Glutamatergic neuron (in vitro differentiated cells): ENCODE results near the gene ATG4C. TPM values are rescaled to one million over a fixed set of nuclear protein-coding genes. Genes with fewer than 3 reads are reported as not detected.

Experiments used
- DNase-seq: peaks from one replicate; pipeline ENCODE4 v3.0.0; 2022
- H3K27ac Mint-ChIP-seq: one replicate; pipeline ENCODE4 v1.8.0; 2020; ENCODE audit warnings: mild to moderate bottlenecking, mixed read lengths, inconsistent platforms; ENCODE audit not compliant: unreplicated experiment
- H3K27me3 Mint-ChIP-seq: one replicate; pipeline ENCODE4 v1.8.0; 2020; ENCODE audit warnings: mild to moderate bottlenecking, moderate library complexity, mixed read lengths, inconsistent platforms; ENCODE audit not compliant: unreplicated experiment
- H3K36me3 Mint-ChIP-seq: one replicate; pipeline ENCODE4 v1.8.0; 2020; ENCODE audit warnings: mild to moderate bottlenecking, mixed read lengths, inconsistent platforms; ENCODE audit not compliant: unreplicated experiment
- H3K4me1 Mint-ChIP-seq: one replicate; pipeline ENCODE4 v1.8.0; 2020; ENCODE audit warnings: mild to moderate bottlenecking, low read depth, mixed read lengths, inconsistent platforms; ENCODE audit not compliant: unreplicated experiment
- H3K4me3 Mint-ChIP-seq: one replicate; pipeline ENCODE4 v1.8.0; 2020; ENCODE audit warnings: mild to moderate bottlenecking, mixed read lengths, inconsistent platforms; ENCODE audit not compliant: unreplicated experiment
- H3K9me3 Mint-ChIP-seq: one replicate; pipeline ENCODE4 v1.8.0; 2020; ENCODE audit warnings: mild to moderate bottlenecking, moderate library complexity, mixed read lengths, inconsistent platforms; ENCODE audit not compliant: unreplicated experiment
- total RNA-seq: library from RNA; stranded (reverse); fragmentation: NEBNext Ultra II Directional; extraction: Animal tissue kit (Norgen Biotek cat#: 25700); gene quantifications from one replicate; pipeline ENCODE4 v1.2.1, GENCODE V29; 2021; ENCODE audit not compliant: unreplicated experiment
- TF ChIP-seq, protein P1 (sequence below): fragments of 200-600 bp; sonication (generic); IDR thresholded peaks from one replicate; pipeline ENCODE4 v1.5.0; 2021; ENCODE audit not compliant: partially characterized antibody, unreplicated experiment

Gene ATG4C
- total RNA-seq, 1 donor from 2014 or later: 8.7 TPM

DNA sequence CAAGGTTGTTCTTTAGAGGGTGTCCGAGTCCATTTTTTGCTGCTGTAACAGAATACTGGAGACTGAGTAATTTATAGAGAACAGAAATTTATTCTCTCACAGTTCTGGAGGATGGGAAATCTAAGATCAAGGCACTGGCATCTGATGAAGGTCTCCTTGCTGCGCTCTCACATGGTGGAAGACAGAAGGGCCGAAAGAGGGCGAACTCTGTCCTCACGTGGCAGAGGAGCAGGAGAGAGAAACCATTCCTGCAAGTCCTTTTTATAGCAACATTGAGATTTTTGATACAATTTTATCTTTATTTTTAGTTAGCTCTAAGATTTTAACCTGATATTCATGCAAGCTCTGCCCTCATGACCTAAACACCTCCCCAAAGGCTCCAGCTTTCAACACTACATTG, 48.3 kb downstream of the ATG4C start:
- no peaks in the 10 kb centered on the region for H3K36me3 Mint-ChIP-seq
- no peaks in the 10 kb centered on the region for H3K27me3 Mint-ChIP-seq
- no peak overlapping the region for H3K27ac Mint-ChIP-seq
- TF ChIP-seq, protein P1, sequence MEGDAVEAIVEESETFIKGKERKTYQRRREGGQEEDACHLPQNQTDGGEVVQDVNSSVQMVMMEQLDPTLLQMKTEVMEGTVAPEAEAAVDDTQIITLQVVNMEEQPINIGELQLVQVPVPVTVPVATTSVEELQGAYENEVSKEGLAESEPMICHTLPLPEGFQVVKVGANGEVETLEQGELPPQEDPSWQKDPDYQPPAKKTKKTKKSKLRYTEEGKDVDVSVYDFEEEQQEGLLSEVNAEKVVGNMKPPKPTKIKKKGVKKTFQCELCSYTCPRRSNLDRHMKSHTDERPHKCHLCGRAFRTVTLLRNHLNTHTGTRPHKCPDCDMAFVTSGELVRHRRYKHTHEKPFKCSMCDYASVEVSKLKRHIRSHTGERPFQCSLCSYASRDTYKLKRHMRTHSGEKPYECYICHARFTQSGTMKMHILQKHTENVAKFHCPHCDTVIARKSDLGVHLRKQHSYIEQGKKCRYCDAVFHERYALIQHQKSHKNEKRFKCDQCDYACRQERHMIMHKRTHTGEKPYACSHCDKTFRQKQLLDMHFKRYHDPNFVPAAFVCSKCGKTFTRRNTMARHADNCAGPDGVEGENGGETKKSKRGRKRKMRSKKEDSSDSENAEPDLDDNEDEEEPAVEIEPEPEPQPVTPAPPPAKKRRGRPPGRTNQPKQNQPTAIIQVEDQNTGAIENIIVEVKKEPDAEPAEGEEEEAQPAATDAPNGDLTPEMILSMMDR: no peak
- DNase-seq: no peak
- H3K4me1 Mint-ChIP-seq: no peaks in the 10 kb centered on the region
- peaks cover 3% of the 10 kb centered on the region for H3K9me3 Mint-ChIP-seq
- H3K4me3 Mint-ChIP-seq: no peak overlapping the region

DNA sequence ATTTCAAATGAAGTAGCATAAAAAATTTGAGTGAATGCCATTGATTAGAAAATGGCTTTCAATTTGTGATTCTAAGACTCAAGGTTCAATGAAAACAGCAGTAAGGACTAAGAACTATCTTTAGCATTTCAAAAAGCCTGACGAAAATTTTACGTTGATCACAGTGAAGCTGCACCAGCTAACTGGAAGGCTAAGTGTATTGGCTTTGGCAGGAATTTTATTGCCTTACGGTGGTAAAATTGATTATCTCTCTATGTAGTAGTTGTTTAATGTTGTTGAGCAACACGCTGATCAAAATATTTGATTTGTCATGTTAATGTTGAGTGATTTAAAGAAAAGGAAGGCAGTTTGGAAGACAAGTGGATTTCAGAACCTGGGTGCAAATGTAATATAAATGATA, 49.6 kb downstream of the ATG4C start:
- TF ChIP-seq, protein P1: no peak
- Mint-ChIP-seq H3K36me3 (no peaks in the 10 kb centered on the region), H3K27me3 (no peaks in the 10 kb centered on the region), H3K4me1 (no peaks in the 10 kb centered on the region), H3K4me3 (no peak overlapping the region), H3K27ac (no peak overlapping the region), H3K9me3 (no peaks in the 10 kb centered on the region)
- DNase-seq: no peak

DNA sequence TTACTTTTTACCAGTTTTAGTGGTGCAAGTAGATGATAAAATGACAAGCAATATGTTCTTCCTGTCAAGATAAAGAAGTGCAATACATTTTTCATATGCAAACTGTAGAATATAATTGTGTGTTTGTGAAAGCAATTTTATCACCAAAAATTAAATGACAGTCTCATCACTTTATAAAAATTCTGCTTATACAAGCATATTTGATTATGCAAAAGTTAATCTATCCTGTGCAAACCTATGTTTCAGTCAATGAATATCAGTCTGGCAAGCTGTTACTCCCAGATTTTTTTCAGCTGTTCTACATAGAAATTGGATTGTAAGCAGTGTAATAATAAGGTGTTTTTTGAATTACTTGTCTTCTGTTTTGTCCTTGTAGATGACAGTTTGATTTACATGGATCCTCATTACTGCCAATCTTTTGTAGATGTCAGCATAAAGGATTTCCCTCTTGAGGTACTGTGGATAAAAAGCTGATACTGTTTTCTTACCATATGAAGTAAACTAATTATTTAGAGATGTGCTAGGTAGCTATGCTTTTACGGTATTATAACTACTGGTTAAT, 50.5 kb downstream of the ATG4C start:
- TF ChIP-seq, protein P1: no peak
- no peak for DNase-seq
- no peaks in the 10 kb centered on the region for H3K27me3 Mint-ChIP-seq
- H3K4me1 Mint-ChIP-seq: no peaks in the 10 kb centered on the region
- no peak overlapping the region for H3K27ac Mint-ChIP-seq
- no peaks in the 10 kb centered on the region for H3K9me3 Mint-ChIP-seq
- H3K36me3 Mint-ChIP-seq: no peaks in the 10 kb centered on the region
- H3K4me3 Mint-ChIP-seq: no peak overlapping the region

DNA sequence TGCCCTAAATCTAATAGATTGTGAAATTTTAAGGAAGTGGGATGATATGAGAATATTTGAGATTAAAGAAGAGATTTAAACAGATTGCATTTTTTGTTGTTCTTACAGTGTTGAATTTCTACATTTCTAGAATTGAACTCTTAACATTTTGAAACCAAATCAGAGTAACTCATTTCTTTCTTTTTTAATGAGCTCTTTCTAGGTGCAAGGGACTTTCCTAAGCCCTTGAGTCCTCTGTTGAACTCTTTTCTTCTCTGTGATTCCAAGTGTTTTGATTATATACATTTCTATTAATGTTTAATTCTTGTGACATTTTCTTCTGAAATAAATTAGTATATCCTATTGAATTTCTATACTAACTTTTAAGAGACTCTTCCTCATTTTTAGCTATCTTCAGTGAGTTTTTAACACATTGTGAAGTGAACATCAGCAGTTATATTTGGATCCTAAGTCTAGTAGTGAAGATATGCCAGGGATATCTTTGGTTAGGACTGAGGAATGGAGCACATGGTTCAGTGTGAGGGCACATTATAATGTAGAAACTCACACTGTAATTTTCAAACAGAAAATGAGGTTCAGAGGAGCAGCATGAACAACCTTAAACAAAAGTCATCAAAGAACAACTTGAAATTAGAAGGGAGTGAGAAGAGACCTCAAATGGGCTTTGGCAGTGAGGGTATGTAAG, 53.1 kb downstream of the ATG4C start:
- H3K27me3 Mint-ChIP-seq: no peaks in the 10 kb centered on the region
- TF ChIP-seq, protein P1: no peak
- no peak for DNase-seq
- no peaks in the 10 kb centered on the region for H3K9me3 Mint-ChIP-seq
- H3K4me1 Mint-ChIP-seq: no peaks in the 10 kb centered on the region
- no peaks in the 10 kb centered on the region for H3K36me3 Mint-ChIP-seq
- H3K27ac Mint-ChIP-seq: no peak overlapping the region
- H3K4me3 Mint-ChIP-seq: no peak overlapping the region

DNA sequence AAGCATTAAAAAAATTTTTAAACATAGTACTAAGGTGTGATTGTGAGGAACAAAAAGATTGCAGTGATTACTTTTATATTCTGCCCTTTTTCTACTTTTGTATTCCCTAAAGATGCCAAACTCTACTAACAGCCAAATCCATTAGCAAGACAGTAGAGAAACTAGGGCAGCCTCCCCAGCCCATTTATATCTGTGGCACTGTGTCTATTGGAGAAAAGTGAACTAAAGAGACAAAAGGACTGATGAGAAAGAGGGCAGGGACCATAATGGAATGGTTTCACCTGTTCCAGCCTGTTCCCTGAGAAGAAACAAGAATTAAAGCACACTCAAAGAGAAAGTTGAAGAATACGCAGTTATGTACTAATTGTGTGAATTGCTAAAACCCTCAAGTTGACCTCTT, 56.6 kb downstream of the ATG4C start:
- TF ChIP-seq, protein P1: no peak
- no peaks in the 10 kb centered on the region for H3K36me3 Mint-ChIP-seq
- DNase-seq: no peak
- H3K27me3 Mint-ChIP-seq: no peaks in the 10 kb centered on the region
- no peaks in the 10 kb centered on the region for H3K4me1 Mint-ChIP-seq
- H3K4me3 Mint-ChIP-seq: no peak overlapping the region
- no peak overlapping the region for H3K27ac Mint-ChIP-seq
- no peaks in the 10 kb centered on the region for H3K9me3 Mint-ChIP-seq
